ENCODE measurements around the gene PPFIBP1. TPM values are rescaled to one million over a fixed set of nuclear protein-coding genes. Genes with fewer than 3 reads are reported as not detected.

PPFIBP1 gene
- polyA plus RNA-seq, 1 of the 3 experiments (the other 2 are of a cell fraction) = 55.0 TPM

DNA sequence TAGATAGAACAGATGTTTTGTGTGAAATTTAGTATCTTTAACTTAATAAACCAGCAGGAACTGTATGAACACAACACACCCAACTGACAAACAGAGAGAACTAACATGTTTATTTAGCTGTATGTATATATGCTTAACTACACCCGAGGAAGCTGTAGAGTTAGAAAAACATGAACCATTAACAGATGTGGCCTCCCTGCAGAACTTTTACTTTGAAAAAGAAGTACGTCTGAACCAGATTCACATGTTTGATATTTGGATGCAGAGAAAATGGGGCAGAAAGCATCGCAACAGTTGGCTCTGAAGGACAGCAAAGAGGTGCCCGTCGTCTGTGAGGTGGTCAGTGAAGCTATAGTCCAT, 172.3 kb downstream of the PPFIBP1 start, which contains the start of gene REP15:
TSS of gene REP15 (plus strand) at position 155 of the 360 bp plus-strand sequence. CDS start at position 271, 116 bp downstream.
- WGBS (ENCODE audit: low lambda C conversion rate) = 79% methylated on average over 5 of the region's 5 CpGs
- H3K36me3 ChIP-seq (replicated peaks in 1 of 2; ENCODE audit: control insufficient read depth in 1 of 2, insufficient read depth in 2 of 2, low read length in 1 of 2) = peaks cover 41 to 71% of the 10 kb centered on the region in 2 experiments

GRCh38 chr12:27696864-27697564, 173.0 kb downstream of the PPFIBP1 start:
- Histone ChIP-seq H3K4me3 (ENCODE audit: low read depth in 2 of 2, low read length in 1 of 2) (no peak overlapping the region), H3K36me3 (replicated peaks in 1 of 2; ENCODE audit: control insufficient read depth in 1 of 2, insufficient read depth in 2 of 2, low read length in 1 of 2) (peaks cover 33 to 64% of the 10 kb centered on the region in 2 experiments), H4K20me1 (ENCODE audit: insufficient read depth) (no peaks in the 10 kb centered on the region), H3K79me2 (ENCODE audit: insufficient read depth) (no peaks in the 10 kb centered on the region), H3K9me3 (no peaks in the 10 kb centered on the region), H3K27me3 (ENCODE audit: insufficient read depth) (no peaks in the 10 kb centered on the region), H3K27ac (ENCODE audit: low read depth in 2 of 2, low read length in 1 of 2) (peak overlapping the region in 1 of 2 experiments; percentile 45; a peak in 2 of 4 replicates), H3K4me2 (no peak overlapping the region), H2AFZ (ENCODE audit: low read depth) (no peak overlapping the region), H3K4me1 (ENCODE audit: control insufficient read depth in 1 of 2, insufficient read depth in 2 of 2, low read depth in 1 of 2, low read length in 1 of 2) (peaks cover 0 to 10% of the 10 kb centered on the region in 2 experiments; a peak in 1 of 4 replicates), H3K9ac (no peak overlapping the region), H3F3A (replicated peaks; ENCODE audit: insufficient read depth) (peaks cover 39% of the 10 kb centered on the region), H3K9me2 (0 out of 2 replicates have a peak, but pooled peaks cover 2% of the 10 kb centered on the region)
- ChIA-PET POLR2A (no interaction called here), CTCF (interaction anchor here (0.9 to 1.4 kb wide), 2 partner anchors 125 to 391 kb away, joined by 3 read pairs; no protein-coding TSS in a partner anchor)
- DNase-seq = peak; percentile 14
- WGBS (ENCODE audit: low lambda C conversion rate) = 76% methylated on average over 3 of the region's 3 CpGs
- TF ChIP-seq GABPA (IDR thresholded peaks at IDR 0.05; ENCODE audit: low read depth) = no peak
- TF ChIP-seq FOXM1 (IDR thresholded peaks at IDR 0.05; ENCODE audit: low read depth) = no peak
- 0 out of 2 replicates have a peak, but pooled peaks have one; percentile 20 for TF ChIP-seq TCF12 (IDR thresholded peaks at IDR 0.05)
- TF ChIP-seq, protein P1, sequence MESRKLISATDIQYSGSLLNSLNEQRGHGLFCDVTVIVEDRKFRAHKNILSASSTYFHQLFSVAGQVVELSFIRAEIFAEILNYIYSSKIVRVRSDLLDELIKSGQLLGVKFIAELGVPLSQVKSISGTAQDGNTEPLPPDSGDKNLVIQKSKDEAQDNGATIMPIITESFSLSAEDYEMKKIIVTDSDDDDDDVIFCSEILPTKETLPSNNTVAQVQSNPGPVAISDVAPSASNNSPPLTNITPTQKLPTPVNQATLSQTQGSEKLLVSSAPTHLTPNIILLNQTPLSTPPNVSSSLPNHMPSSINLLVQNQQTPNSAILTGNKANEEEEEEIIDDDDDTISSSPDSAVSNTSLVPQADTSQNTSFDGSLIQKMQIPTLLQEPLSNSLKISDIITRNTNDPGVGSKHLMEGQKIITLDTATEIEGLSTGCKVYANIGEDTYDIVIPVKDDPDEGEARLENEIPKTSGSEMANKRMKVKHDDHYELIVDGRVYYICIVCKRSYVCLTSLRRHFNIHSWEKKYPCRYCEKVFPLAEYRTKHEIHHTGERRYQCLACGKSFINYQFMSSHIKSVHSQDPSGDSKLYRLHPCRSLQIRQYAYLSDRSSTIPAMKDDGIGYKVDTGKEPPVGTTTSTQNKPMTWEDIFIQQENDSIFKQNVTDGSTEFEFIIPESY (IDR thresholded peaks at IDR 0.05; ENCODE audit: borderline replicate concordance, low read depth) = no peak
- no peak for TF ChIP-seq IRF3 (IDR thresholded peaks at IDR 0.05; ENCODE audit: low read depth, low read length)
- TF ChIP-seq EP300 (IDR thresholded peaks at IDR 0.05; ENCODE audit: borderline replicate concordance in 1 of 2, low read depth in 1 of 2, low read length in 1 of 2) = peak in 1 of 2 experiments; percentile 44; a peak in 1 of 4 replicates
- TF ChIP-seq JUND (IDR thresholded peaks at IDR 0.05) = no peak

More for the DNA sequence above, 172.3 kb downstream of the PPFIBP1 start, which contains the start of gene REP15:
- TF ChIP-seq EZH2phosphoT487 (IDR thresholded peaks at IDR 0.05; ENCODE audit: borderline replicate concordance, low read depth) (no peak), EP300 (IDR thresholded peaks at IDR 0.05; ENCODE audit: borderline replicate concordance in 1 of 2, low read depth in 1 of 2, low read length in 1 of 2) (no peak), FOSL2 (IDR thresholded peaks at IDR 0.05; ENCODE audit: borderline replicate concordance, low read depth) (no peak), MEF2A (IDR thresholded peaks at IDR 0.05; ENCODE audit: borderline replicate concordance, low read depth) (no peak), CHD2 (IDR thresholded peaks at IDR 0.05; ENCODE audit: low read length, partially characterized antibody) (no peak), PBX3 (IDR thresholded peaks at IDR 0.05) (no peak), MXI1 (IDR thresholded peaks at IDR 0.05; ENCODE audit: low read depth, low read length) (no peak), JUND (IDR thresholded peaks at IDR 0.05) (no peak), GATA2 (CRISPR knock-in tag; IDR thresholded peaks at IDR 0.05) (no peak)
- TF ChIP-seq, protein P2, sequence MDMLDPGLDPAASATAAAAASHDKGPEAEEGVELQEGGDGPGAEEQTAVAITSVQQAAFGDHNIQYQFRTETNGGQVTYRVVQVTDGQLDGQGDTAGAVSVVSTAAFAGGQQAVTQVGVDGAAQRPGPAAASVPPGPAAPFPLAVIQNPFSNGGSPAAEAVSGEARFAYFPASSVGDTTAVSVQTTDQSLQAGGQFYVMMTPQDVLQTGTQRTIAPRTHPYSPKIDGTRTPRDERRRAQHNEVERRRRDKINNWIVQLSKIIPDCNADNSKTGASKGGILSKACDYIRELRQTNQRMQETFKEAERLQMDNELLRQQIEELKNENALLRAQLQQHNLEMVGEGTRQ (IDR thresholded peaks at IDR 0.05; ENCODE audit: borderline replicate concordance, low read depth, low read length) = no peak
- ChIA-PET POLR2A (no interaction called here), CTCF (interaction anchor here (1.4 kb wide), 1 partner anchor 126 kb away, joined by 3 read pairs; no protein-coding TSS in a partner anchor)
- Histone ChIP-seq H3K4me2 (no peak within 1 kb of the TSS), H3K79me2 (ENCODE audit: insufficient read depth) (no peaks in the 10 kb centered on the region), H4K20me1 (ENCODE audit: insufficient read depth) (no peaks in the 10 kb centered on the region), H3K27ac (ENCODE audit: low read depth in 2 of 2, low read length in 1 of 2) (peak within 1 kb of the TSS in 1 of 2 experiments; percentile 45; a peak in 2 of 4 replicates), H3F3A (replicated peaks; ENCODE audit: insufficient read depth) (peaks cover 39% of the 10 kb centered on the region), H3K4me3 (ENCODE audit: low read depth in 2 of 2, low read length in 1 of 2) (no peak within 1 kb of the TSS), H3K4me1 (ENCODE audit: control insufficient read depth in 1 of 2, insufficient read depth in 2 of 2, low read depth in 1 of 2, low read length in 1 of 2) (peaks cover 0 to 10% of the 10 kb centered on the region in 2 experiments; a peak in 1 of 4 replicates), H2AFZ (ENCODE audit: low read depth) (no peak within 1 kb of the TSS), H3K27me3 (ENCODE audit: insufficient read depth) (no peaks in the 10 kb centered on the region), H3K9me2 (0 out of 2 replicates have a peak, but pooled peaks cover 2% of the 10 kb centered on the region), H3K9ac (no peak within 1 kb of the TSS), H3K9me3 (no peaks in the 10 kb centered on the region)
- no peak for DNase-seq

Measured in SK-N-SH (cell line).